ENCODE results near the gene FCER1G. TPM values are rescaled to one million over a fixed set of nuclear protein-coding genes. Genes with fewer than 3 reads are reported as not detected.

FCER1G gene
- total and polyA plus RNA-seq, 2 of the 8 experiments (the other 6 are each of a cell fraction or from before 2014, with no cell fraction given) = 1.6 TPM; not detected in 1

DNA sequence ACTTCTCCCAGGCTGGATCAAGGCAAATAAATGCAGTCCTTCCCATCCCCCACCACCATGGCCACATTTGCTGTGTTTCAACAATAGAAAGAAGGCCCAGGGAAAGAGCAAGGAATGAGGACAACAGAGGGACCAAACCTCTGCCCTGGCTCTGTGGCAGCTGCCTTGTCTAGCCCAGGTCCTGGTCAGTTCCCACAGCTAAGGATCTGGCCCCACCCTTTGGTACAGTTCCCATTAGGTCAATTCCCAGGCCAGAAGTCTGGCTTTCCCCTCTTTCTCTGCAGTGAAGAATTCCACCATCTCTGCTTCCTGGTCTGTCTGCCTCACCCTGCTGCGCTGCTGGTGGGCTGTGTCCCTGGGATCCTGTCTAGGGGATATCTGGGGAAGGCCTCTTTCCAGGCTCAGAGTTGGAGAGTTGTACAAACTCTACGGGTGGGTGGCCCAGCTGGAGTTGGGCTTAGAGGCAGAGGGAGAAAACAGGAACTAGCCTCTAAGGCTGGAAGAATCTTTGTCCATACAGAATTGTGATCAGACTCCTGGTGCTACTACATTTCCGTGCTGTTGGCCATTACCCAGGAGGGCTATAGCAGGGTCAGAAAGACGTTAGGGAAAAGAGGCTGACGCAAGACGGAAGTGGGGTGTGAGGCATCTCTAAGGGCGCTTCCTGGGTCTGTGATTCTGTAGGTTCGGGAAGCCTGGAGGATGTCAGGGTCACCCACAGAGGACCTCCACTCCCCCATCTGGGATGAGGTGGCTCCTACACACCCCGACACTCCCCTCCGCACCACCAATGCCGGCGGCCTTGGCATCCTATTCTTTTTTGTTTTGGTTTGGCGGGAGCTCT, 13.9 kb upstream of the FCER1G start:
- Histone ChIP-seq H3K79me2 (ENCODE audit: control insufficient read depth in 1 of 2, insufficient read depth in 2 of 2, low read length in 2 of 2) (peaks cover 0 to 14% of the 10 kb centered on the region in 2 experiments; a peak in 2 of 4 replicates), H3K36me3 (ENCODE audit: control insufficient read depth in 2 of 4, insufficient read depth in 4 of 4, low read length in 3 of 4) (peaks cover 3 to 22% (median 4%) of the 10 kb centered on the region in 4 experiments; a peak in 6 of 8 replicates), H3K4me3 (ENCODE audit: extremely low read depth in 1 of 4, insufficient read depth in 2 of 4, low read depth in 3 of 4, low read length in 4 of 4) (peak overlapping the region in 3 of 4 experiments; percentile 4 to 97 (median 96); a peak in 4 of 8 replicates), H3K18ac (ENCODE audit: extremely low read depth, low read length) (peak overlapping the region; percentile 100), H2BK15ac (ENCODE audit: low read length) (peak overlapping the region; percentile 88; the same call in 1 of the 2 replicates), H3K27ac (ENCODE audit: low read depth, low read length) (peak overlapping the region; percentile 94), H2BK12ac (ENCODE audit: low read depth, low read length) (peak overlapping the region; percentile 99), H3K79me1 (ENCODE audit: low read depth, low read length) (peaks cover 9% of the 10 kb centered on the region; the same call in 1 of the 2 replicates), H3K9ac (replicated peaks in 1 of 4; ENCODE audit: extremely low read depth in 1 of 4, low read depth in 3 of 4, low read length in 3 of 4) (peak overlapping the region in 2 of 4 experiments; percentile 63 to 67; a peak in 4 of 7 replicates), H4K91ac (replicated peaks; ENCODE audit: insufficient read length, low read length) (peak overlapping the region; percentile 91), H2AK5ac (ENCODE audit: low read depth, low read length) (peak overlapping the region; percentile 39), H3K27me3 (replicated peaks in 1 of 4; ENCODE audit: control insufficient read depth in 3 of 4, extremely low read depth in 1 of 4, insufficient read depth in 3 of 4, low read length in 3 of 4) (no peaks in the 10 kb centered on the region), H3K4me2 (ENCODE audit: insufficient read depth in 1 of 2, low read depth in 2 of 2, low read length in 2 of 2) (peak overlapping the region; percentile 75 to 80), H3K56ac (replicated peaks; ENCODE audit: insufficient read length, low read depth, low read length) (peak overlapping the region; percentile 0), H4K20me1 (replicated peaks in 1 of 2; ENCODE audit: control insufficient read depth in 1 of 2, insufficient read depth in 2 of 2, low read length in 2 of 2) (no peaks in the 10 kb centered on the region), H3K9me3 (ENCODE audit: insufficient read depth in 2 of 2, low read depth in 1 of 2, low read length in 1 of 2) (no peaks in the 10 kb centered on the region), H2BK120ac (replicated peaks; ENCODE audit: low read depth, low read length) (peak overlapping the region; percentile 76), H3K4ac (replicated peaks; ENCODE audit: insufficient read length, low read depth, low read length) (peak overlapping the region; percentile 28), H3K23ac (ENCODE audit: insufficient read length) (no peak overlapping the region), H2BK5ac (ENCODE audit: low read depth, low read length) (peak overlapping the region; percentile 75), H2BK20ac (ENCODE audit: low read length) (peak overlapping the region; percentile 5), H3K4me1 (replicated peaks in 1 of 4; ENCODE audit: control insufficient read depth in 3 of 4, insufficient read depth in 4 of 4, low read length in 3 of 4) (peaks cover 23 to 54% (median 48%) of the 10 kb centered on the region in 4 experiments), H3K23me2 (ENCODE audit: low read depth, low read length) (peaks cover 13% of the 10 kb centered on the region), H4K8ac (ENCODE audit: extremely low read depth, insufficient read depth, low read length) (peak overlapping the region; percentile 87; the same call in 1 of the 2 replicates), H2AFZ (ENCODE audit: low read length) (no peak overlapping the region), H3K14ac (ENCODE audit: insufficient read length) (no peak overlapping the region), H4K5ac (ENCODE audit: insufficient read length, low read depth, low read length) (peak overlapping the region; percentile 92)
- WGBS, 2 experiments (ENCODE audit: extremely low coverage in 1 of 2, insufficient coverage in 1 of 2, insufficient read length in 1 of 2, insufficient replicate concordance in 2 of 2, low coverage in 1 of 2, low lambda C conversion rate in 2 of 2, missing lambda C conversion rate in 1 of 2) = 76% methylated on average over 13 of the region's 13 CpGs; no CpG with 5 or more reads in 1 of the 2 experiments
- no peak for TF ChIP-seq SP4 (IDR thresholded peaks at IDR 0.05; ENCODE audit: low read length)
- TF ChIP-seq POLR2A (IDR thresholded peaks at IDR 0.05; ENCODE audit: control extremely low read depth in 1 of 2, low read depth in 2 of 2, low read length in 2 of 2) = peak in 1 of 2 experiments; percentile 14; a peak in 1 of 3 replicates
- TF ChIP-seq TBP (IDR thresholded peaks at IDR 0.05; ENCODE audit: low read depth, low read length) = peak; percentile 2; the same call in 1 of the 2 replicates
- no peak for TF ChIP-seq NANOG (IDR thresholded peaks at IDR 0.05; ENCODE audit: insufficient read depth, low read depth, low read length, poor library complexity, severe bottlenecking)
- no peak for FAIRE-seq
- DNase-seq (ENCODE audit: low read depth in 1 of 2, low spot score in 2 of 2) = no peak
- ChIA-PET POLR2A (ENCODE audit: partially characterized antibody) (interaction anchor here (0.6 to 4.6 kb wide), 27 partner anchors 9 to 184 kb away, joined by 3 to 82 read pairs (median 4); partner anchors contain the start of genes APOA2, B4GALT3, DEDD and FCER1G), CTCF (ENCODE audit: partially characterized antibody) (interaction anchor here (0.6 to 17.6 kb wide), 10 partner anchors 10 to 209 kb away, joined by 3 to 427 read pairs (median 4); partner anchors contain the start of genes APOA2, FCER1G, PCP4L1 and PPOX)
